HFF-Myc (cell line): ENCODE data around the gene GAD1.

Source experiments
- DNase-seq: peaks from one replicate; pipeline ENCODE4 v3.0.0-alpha.2; 2011; ENCODE audit warnings: low read depth; ENCODE audit errors: extremely low read depth
- H3K4me3 ChIP-seq: replicated peaks from 2 replicates; pipeline ENCODE4 v1.5.1; 2011; ENCODE audit warnings: low read depth, mild to moderate bottlenecking, control low read depth, low read length
- CTCF ChIP-seq: IDR thresholded peaks from 2 replicates; pipeline ENCODE4 v1.5.1; 2012; ENCODE audit warnings: mild to moderate bottlenecking, low read depth, low read length, control low read depth; ENCODE audit errors: missing control alignments

The GAD1 gene

GRCh38 chr2:170812710-170813600, 3.7 kb upstream of the GAD1 start:
- no peak overlapping the region for H3K4me3 ChIP-seq
- peak; percentile 59 for TF ChIP-seq CTCF

GRCh38 chr2:170813611-170814532, 2.8 kb upstream of the GAD1 start:
- no peak for TF ChIP-seq CTCF
- no peak overlapping the region for H3K4me3 ChIP-seq
- peak; percentile 19 for DNase-seq

More at GRCh38 chr2:170812710-170813600, 3.7 kb upstream of the GAD1 start:
- DNase-seq = peak; percentile 59

GRCh38 chr2:170814533-170815230, 2.0 kb upstream of the GAD1 start:
- H3K4me3 ChIP-seq = no peak overlapping the region

GRCh38 chr2:170815311-170815710, 1.4 kb upstream of the GAD1 start:
- no peak overlapping the region for H3K4me3 ChIP-seq
- no peak for TF ChIP-seq CTCF
- no peak for DNase-seq

More at GRCh38 chr2:170814533-170815230, 2.0 kb upstream of the GAD1 start:
- DNase-seq = no peak
- TF ChIP-seq CTCF = no peak

GRCh38 chr2:170815746-170816503, 762 bp upstream of the GAD1 start:
- no peak for DNase-seq
- H3K4me3 ChIP-seq = no peak overlapping the region
- peak; percentile 72 for TF ChIP-seq CTCF
